Neural progenitor cell (in vitro differentiated cells): Measurements from ENCODE around the gene PCNX2.

Experiments
- EZH2 ChIP-seq: fragments of 200-600 bp; sonication (generic); IDR thresholded peaks from 2 replicates; pipeline ENCODE4 v1.6.1; 2017; ENCODE audit warnings: antibody characterized with exemption, mild to moderate bottlenecking, moderate library complexity
- EZH2phosphoT487 ChIP-seq: fragments of 200-600 bp; sonication (generic); IDR thresholded peaks from 2 replicates; pipeline ENCODE4 v1.6.1; 2017; ENCODE audit warnings: antibody characterized with exemption
- TF ChIP-seq, protein P1 (sequence below): fragments of 200-600 bp; sonication (generic); IDR thresholded peaks from 2 replicates; pipeline ENCODE4 v1.5.1; 2017; ENCODE audit warnings: antibody characterized with exemption, mild to moderate bottlenecking

DNA sequence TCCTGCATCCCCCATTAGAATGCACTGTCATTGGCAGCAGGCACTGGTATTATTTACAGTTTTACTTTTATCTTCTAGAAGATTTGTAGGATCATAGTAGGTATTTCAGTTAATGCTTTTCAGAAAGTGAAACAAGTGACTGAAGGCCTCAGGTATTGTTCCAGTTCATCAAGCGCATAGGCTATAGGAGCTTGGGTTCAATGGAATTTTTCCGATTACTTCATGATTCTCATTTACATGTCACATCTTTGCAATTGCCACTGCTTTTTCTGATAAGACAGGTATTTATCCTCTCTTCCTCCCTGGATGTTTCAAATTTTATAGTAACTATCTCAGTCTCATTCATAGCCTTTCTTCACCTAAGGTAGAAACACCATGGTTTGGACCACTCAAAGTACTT is 183.8 kb downstream of the PCNX2 start:
- TF ChIP-seq, protein P1, sequence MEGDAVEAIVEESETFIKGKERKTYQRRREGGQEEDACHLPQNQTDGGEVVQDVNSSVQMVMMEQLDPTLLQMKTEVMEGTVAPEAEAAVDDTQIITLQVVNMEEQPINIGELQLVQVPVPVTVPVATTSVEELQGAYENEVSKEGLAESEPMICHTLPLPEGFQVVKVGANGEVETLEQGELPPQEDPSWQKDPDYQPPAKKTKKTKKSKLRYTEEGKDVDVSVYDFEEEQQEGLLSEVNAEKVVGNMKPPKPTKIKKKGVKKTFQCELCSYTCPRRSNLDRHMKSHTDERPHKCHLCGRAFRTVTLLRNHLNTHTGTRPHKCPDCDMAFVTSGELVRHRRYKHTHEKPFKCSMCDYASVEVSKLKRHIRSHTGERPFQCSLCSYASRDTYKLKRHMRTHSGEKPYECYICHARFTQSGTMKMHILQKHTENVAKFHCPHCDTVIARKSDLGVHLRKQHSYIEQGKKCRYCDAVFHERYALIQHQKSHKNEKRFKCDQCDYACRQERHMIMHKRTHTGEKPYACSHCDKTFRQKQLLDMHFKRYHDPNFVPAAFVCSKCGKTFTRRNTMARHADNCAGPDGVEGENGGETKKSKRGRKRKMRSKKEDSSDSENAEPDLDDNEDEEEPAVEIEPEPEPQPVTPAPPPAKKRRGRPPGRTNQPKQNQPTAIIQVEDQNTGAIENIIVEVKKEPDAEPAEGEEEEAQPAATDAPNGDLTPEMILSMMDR: no peak
- TF ChIP-seq EZH2phosphoT487 (no peak), EZH2 (no peak)
